Stimulated activated CD4-positive, alpha-beta T cell treated with anti-CD3 and anti-CD28 coated beads, Interleukin-1b, Interleukin-23, amount 100 ng/mL, for 24 hours (primary cell): Measurements from ENCODE around the gene KLHL17.

Experiments
- DNase-seq, 4 experiments: peaks; one replicate each; pipeline ENCODE4 v3.0.0-alpha.2; 2020; ENCODE audit warnings: low read depth in 4 of 4, low spot score in 1 of 4

KLHL17 gene

GRCh38 chr1:960363-961131, at the start of gene KLHL17:
TSS of gene KLHL17 (plus strand) at chr1:960584. CDS start at chr1:960694, 110 bp downstream.
- peak; percentile 62 to 82 (median 74) for DNase-seq

DNA sequence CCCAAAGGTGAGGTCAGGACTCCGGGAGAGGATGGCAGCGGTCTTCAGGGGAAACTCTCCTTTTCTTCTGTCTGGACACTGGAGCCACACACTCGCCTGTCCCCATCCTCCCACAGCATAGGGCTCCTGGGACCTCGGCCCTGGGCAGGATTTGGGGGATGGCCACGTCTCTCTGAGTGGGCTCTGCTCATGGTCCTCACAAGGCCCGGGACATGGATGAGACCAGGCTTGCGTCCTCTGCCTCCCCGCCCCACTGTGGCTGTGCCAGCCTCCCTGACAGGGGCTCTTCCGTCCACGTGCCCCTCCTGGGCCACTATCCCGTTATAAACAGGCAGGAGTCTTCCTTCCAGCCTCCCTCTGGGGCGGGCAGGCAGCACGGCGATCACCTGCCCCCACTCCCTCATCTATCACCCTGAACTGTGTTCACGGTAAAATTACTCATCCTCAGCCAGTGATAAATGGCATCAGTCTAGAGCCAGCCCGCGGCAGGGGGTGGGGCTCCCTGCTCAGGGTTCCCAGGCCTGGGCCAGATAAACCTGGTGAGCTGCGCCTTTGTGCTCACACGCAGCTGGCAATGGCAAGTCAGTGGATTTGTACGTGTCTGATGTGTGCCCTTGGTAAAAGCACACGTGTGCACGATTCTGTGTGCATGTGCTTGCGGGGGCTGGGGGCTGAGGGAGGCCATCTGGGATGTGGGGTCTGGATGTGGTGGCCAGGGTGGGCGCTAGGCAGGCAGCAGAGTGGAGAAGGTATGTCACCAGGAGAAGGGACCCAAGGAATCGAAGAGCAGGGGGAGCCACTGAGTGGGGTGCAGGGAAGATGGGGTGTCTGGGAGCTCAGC, 49.3 kb upstream of the KLHL17 start:
- no peak for DNase-seq

DNA sequence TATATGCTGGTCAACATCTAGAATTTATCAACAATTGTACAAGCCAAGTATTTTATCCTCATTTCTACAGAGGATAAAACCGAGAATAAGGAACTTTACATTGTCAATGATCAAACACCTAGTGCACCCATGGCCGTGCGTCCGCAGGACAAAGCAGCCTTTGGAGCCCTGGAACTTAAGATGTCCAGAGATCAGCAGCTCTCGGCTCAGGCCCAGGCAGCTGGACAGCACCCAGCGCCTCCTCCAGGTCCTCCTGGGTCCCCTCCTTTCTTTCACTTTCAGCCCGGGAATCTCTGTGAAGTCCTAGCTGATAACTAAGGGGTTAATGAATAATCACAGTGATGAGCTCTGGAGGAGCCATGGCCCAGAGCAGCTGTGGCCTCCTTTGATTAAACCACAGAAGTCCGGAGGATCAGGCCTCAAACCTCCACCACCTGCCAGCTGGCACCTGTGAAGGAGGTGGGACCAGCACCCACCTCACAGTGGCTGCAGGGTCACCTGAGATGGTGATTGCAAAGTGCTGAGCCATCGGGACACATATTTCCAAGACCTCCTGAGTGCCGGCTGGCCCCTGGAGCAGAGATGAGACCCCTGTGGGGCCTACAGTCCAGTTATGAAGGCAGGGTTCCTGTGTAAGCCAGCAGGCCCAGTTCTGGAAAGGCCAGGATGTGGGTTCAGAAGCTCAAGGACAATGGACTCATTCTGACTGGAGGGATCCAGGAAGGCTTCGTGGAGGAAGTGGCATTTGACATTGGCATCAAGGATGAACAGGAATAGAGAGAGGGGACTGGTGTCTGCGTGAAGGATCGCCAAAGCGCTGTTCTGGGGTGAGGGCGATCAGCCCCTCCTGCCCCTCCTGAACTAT, 48.3 kb upstream of the KLHL17 start:
- DNase-seq, result no peak

- no peak for DNase-seq
Observed at GRCh38 chr1:912740-913301, 47.6 kb upstream of the KLHL17 start.

GRCh38 chr1:913491-914130, 46.8 kb upstream of the KLHL17 start:
- no peak for DNase-seq

DNA sequence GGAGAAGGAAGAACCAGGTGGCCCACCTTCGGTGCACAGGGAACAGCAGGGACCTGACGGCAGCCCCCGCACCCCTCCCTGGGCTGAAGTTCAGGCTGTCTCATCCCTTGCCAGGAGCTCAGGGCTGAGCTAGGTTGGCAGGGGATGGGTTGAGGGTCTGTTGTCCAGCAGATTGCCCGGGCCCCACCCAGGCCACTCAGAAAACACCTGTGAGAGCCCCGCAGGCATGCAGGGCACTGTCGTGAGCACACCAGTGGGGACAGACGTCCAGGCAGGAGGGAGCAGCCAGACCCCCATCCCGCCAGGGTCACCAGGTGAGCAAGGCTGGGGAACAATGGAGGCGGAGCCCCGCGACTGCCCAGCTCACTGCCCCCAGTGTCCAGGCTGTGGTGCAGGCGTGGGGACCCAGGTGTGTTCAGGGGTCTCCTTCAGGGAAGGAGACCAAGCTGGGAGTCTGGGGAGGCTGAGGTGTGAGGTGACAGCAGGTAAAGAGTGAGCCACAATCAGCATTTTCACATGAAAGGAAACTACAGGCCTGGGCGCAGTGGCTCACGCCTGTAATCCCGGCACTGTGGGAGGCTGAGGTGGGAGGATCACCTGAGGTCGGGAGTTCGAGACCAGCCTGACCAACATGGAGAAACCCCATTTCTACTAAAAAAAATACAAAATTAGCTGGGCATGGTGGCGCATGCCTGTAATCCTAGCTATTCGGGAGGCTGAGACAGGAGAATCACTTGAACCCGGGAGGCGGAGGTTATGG, 46.1 kb upstream of the KLHL17 start:
- DNase-seq, result no peak

DNA sequence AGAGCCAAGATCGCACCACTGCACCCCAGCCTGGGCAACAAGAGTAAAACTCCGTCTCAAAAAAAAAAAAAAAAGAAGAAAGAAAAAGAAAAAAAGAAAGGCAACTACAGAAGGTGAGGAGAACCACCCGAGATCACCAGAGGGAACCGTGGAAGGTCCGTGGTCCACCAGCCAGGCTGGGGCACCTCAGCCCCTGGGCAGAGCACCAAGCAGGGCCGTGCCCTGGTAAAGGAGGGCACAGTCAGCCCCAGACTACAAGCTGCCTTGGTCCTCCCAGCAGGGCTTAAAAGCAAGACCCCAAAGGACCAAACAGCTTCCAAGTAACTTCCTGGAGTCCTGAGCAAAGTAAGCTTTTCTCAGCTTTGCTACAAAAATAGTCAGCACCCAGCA, 45.5 kb upstream of the KLHL17 start:
- DNase-seq, result no peak

- DNase-seq, result no peak
Observed at GRCh38 chr1:915295-916172, 44.9 kb upstream of the KLHL17 start.

GRCh38 chr1:916173-917075, 44.0 kb upstream of the KLHL17 start:
- no peak for DNase-seq

DNA sequence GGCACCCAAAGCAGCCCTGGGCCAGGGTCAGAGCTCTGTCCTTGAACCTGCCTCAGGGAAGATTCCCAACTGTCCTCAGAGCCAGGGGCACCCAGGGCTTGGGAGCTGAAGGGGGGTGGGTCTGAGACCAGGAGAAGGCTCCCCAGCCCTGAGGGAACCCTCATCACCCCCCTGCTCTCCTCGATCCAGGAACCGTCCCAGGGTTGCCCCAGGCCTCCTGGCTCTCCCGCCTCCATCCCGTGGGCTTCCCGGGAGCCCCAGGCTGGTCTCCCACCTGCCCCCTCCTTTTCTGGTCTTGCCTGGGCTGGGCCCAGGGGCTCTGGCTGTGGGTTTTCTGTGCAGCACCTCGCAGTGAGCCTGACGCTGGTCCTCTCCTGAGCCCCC, 43.3 kb upstream of the KLHL17 start:
- no peak for DNase-seq

DNA sequence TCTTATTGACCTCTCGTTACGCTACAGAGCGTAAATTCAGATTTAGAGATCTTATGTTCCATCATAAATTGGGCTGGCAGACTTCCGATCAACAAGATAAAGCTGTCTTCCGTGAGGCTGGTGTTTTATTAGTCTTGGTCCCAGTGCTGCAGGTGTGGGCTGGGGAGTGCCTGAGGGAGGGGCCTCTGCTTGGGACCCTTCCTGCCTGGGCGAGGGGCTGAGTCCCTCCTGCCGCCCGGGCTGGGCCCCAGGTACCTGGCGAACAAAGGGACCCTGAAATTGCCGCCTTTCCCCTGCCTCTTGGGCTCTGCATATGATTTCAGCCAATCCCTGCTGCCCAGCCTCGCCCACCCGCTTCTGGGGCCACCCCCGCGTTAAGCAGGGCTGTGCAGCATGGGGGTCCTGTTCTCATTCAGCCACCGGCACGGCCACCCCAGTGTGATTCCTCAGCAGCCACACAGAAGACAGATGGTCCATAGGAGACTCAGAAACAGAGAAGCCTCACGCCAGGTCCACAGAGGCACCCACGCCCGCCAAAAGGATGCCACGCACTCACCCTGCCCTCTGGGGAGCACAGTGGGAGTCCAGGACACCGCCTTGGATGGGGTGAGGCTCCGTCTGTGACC, 42.8 kb upstream of the KLHL17 start:
- no peak for DNase-seq

- DNase-seq, result no peak
Observed at GRCh38 chr1:918353-918752, 42.0 kb upstream of the KLHL17 start.

GRCh38 chr1:918843-919242, 41.5 kb upstream of the KLHL17 start:
- DNase-seq, result no peak

DNA sequence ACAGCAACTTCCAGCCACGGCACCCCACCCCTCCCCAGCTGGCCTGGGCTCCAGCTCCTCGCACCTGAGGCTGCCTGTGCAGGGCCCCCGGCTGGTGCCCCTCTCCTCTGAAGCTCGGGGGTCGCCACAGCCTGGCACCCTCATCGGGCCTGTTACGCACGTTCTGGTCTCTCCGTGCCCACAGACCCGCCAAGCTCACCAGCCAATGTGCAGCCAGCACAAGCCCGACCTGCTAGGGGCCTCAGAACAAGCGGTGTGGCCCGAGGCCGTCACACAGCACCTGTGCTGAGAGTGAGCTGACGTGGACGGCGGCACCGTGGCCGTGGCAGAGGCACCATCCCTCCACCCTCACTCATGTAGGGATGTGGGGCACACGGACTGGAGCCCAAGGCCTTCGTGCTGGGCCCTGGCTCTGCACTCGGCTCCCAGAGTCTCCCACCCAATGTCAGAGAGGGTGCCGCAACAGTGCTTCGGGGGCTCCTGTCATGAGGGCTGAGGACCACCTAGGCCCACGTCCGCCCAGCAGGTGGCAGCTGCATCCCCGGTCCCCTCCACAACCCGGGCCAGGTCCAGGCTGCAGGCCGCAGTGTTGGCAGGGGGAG, 41.0 kb upstream of the KLHL17 start:
- DNase-seq, result no peak

- DNase-seq, result no peak
Observed at GRCh38 chr1:920010-920409, 40.4 kb upstream of the KLHL17 start.

- no peak for DNase-seq
Observed at GRCh38 chr1:920521-920920, 39.9 kb upstream of the KLHL17 start.
